WTC11 (cell line): ENCODE measurements around the gene PPP1R2. TPM values are rescaled to one million over a fixed set of nuclear protein-coding genes. Genes with fewer than 3 reads are reported as not detected.
"Not testable (repeated sequence)": the region's sequence is repeated elsewhere in the genome, so short reads cannot be mapped to it uniquely, and the experiment has no call there.

Experiments used
- ATAC-seq: fragments of 200-7000 bp; cut with Tn5 transposase; 2 replicates; pipeline ENCODE4 v1.10.0; 2021; ENCODE audit warnings: mild to moderate bottlenecking, moderate library complexity
- CTCF ChIA-PET: fragments of 300-600 bp; sonication (Branson Sonifier 250); formaldehyde crosslinking; loops from one replicate; lab custom pipeline; 2021; ENCODE audit warnings: antibody characterized with exemption; lab: Charles Lee
- POLR2A ChIA-PET: fragments of 350-600 bp; sonication (Branson Sonifier 250); formaldehyde crosslinking; loops from one replicate; lab custom pipeline; 2021; ENCODE audit warnings: antibody characterized with exemption; lab: Charles Lee
- DNase-seq: peaks from one replicate; pipeline ENCODE4 v3.0.0; 2021; ENCODE audit warnings: low spot score
- H3K27ac Mint-ChIP-seq: 2 replicates; pipeline ENCODE4 v1.8.0; 2021; ENCODE audit warnings: mixed read lengths
- H3K27me3 Mint-ChIP-seq: 2 replicates; pipeline ENCODE4 v1.8.0; 2021; ENCODE audit warnings: low read depth, mild to moderate bottlenecking, moderate library complexity, mixed read lengths
- H3K36me3 Mint-ChIP-seq: 2 replicates; pipeline ENCODE4 v1.8.0; 2021; ENCODE audit warnings: mixed read lengths
- H3K4me1 Mint-ChIP-seq: 2 replicates; pipeline ENCODE4 v1.8.0; 2022; ENCODE audit warnings: mixed read lengths
- H3K4me3 Mint-ChIP-seq: 2 replicates; pipeline ENCODE4 v1.8.0; 2021; ENCODE audit warnings: mild to moderate bottlenecking, moderate library complexity, mixed read lengths
- H3K9me3 Mint-ChIP-seq: 2 replicates; pipeline ENCODE4 v1.8.0; 2021; ENCODE audit warnings: mixed read lengths
- AR ChIP-seq: fragments of 250-450 bp; sonication (Bioruptor Pico); IDR thresholded peaks from 2 replicates; pipeline ENCODE4 v1.9.0; 2021; ENCODE audit warnings: mild to moderate bottlenecking
- ARID4B ChIP-seq: sonication (generic); formaldehyde crosslinking; IDR thresholded peaks from 2 replicates; pipeline ENCODE4 v1.8.0; 2023; ENCODE audit warnings: missing genetic modification reagents, mild to moderate bottlenecking, borderline replicate concordance
- CBFB ChIP-seq: sonication (generic); formaldehyde crosslinking; IDR thresholded peaks from 2 replicates; pipeline ENCODE4 v1.8.1; 2022; ENCODE audit warnings: mild to moderate bottlenecking, low read depth, missing genetic modification reagents
- CTCF ChIP-seq: fragments of 200-600 bp; IDR thresholded peaks from 2 replicates; pipeline ENCODE4 v1.8.0; 2022; ENCODE audit warnings: antibody characterized with exemption
- MXD4 ChIP-seq: fragments of 250-450 bp; sonication (Bioruptor Pico); IDR thresholded peaks from 2 replicates; pipeline ENCODE4 v1.8.0; 2021; ENCODE audit warnings: mild to moderate bottlenecking, moderate library complexity, borderline replicate concordance
- NFATC4 ChIP-seq: fragments of 250-450 bp; sonication (Bioruptor Pico); IDR thresholded peaks from 2 replicates; pipeline ENCODE4 v1.9.0; 2021; ENCODE audit warnings: mild to moderate bottlenecking
- NR3C1 ChIP-seq: sonication (generic); formaldehyde crosslinking; conservative IDR thresholded peaks from 2 replicates; pipeline ENCODE4 v1.8.1; 2023; ENCODE audit warnings: low read depth, mild to moderate bottlenecking, missing genetic modification reagents
- OVOL2 ChIP-seq: fragments of 250-450 bp; sonication (Bioruptor Pico); IDR thresholded peaks from 2 replicates; pipeline ENCODE4 v1.9.0; 2021; ENCODE audit warnings: mild to moderate bottlenecking, borderline replicate concordance
- TEAD4 ChIP-seq: sonication (generic); formaldehyde crosslinking; IDR thresholded peaks from 2 replicates; pipeline ENCODE4 v1.8.0; 2022; ENCODE audit warnings: mild to moderate bottlenecking, missing genetic modification reagents
- ZNF219 ChIP-seq: sonication (generic); formaldehyde crosslinking; IDR thresholded peaks from 2 replicates; pipeline ENCODE4 v1.8.0; 2023; ENCODE audit warnings: missing genetic modification reagents, mild to moderate bottlenecking, borderline replicate concordance
- ZNF263 ChIP-seq: sonication (generic); formaldehyde crosslinking; IDR thresholded peaks from 2 replicates; pipeline ENCODE4 v1.8.1; 2022; ENCODE audit warnings: low read depth, mild to moderate bottlenecking, moderate library complexity, missing genetic modification reagents
- ZNF671 ChIP-seq: fragments of 250-450 bp; sonication (Bioruptor Pico); IDR thresholded peaks from 2 replicates; pipeline ENCODE4 v1.8.0; 2021; ENCODE audit warnings: mild to moderate bottlenecking
- total RNA-seq: library from RNA; stranded (reverse); gene quantifications from 3 replicates; pipeline ENCODE4 v1.2.3, GENCODE V29; 2021
- TF ChIP-seq, protein P1 (sequence below): fragments of 250-450 bp; sonication (Bioruptor Pico); conservative IDR thresholded peaks from 2 replicates; pipeline ENCODE4 v1.9.0; 2021; ENCODE audit warnings: mild to moderate bottlenecking
- TF ChIP-seq, protein P2 (sequence below): sonication (generic); formaldehyde crosslinking; IDR thresholded peaks from 2 replicates; pipeline ENCODE4 v1.8.1; 2023; ENCODE audit warnings: mild to moderate bottlenecking, moderate library complexity, missing genetic modification reagents
- TF ChIP-seq, protein P3 (sequence below): sonication (generic); formaldehyde crosslinking; IDR thresholded peaks from 2 replicates; pipeline ENCODE4 v1.8.1; 2023; ENCODE audit warnings: mild to moderate bottlenecking, missing genetic modification reagents, borderline replicate concordance
- TF ChIP-seq, protein P4 (sequence below): sonication (generic); formaldehyde crosslinking; IDR thresholded peaks from 2 replicates; pipeline ENCODE4 v1.8.1; 2023; ENCODE audit warnings: mild to moderate bottlenecking, missing genetic modification reagents, moderate library complexity

PPP1R2 gene
- total RNA-seq, 1 experiment from 2014 or later: 28.1 TPM

DNA sequence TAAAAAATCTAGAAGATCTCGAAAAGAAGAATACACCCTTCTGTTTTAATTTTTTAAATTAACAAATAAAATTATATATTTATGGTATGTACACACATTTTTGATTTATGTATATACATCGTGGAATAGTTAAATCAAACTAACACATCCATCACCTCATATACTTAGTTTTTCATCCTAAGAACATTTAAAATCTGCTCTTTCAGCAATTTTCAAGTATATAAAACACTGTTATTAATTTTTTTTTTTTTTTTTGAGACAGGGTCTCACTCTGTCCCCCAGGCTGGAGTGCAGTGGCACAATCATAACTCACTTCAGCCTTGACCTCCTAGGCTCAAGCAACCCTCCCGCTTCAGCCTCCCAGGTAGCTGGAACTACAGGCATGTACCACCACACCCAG is 67.5 kb downstream of the PPP1R2 start (continued):
- no peak for TF ChIP-seq ARID4B
- TF ChIP-seq OVOL2: no peak

DNA sequence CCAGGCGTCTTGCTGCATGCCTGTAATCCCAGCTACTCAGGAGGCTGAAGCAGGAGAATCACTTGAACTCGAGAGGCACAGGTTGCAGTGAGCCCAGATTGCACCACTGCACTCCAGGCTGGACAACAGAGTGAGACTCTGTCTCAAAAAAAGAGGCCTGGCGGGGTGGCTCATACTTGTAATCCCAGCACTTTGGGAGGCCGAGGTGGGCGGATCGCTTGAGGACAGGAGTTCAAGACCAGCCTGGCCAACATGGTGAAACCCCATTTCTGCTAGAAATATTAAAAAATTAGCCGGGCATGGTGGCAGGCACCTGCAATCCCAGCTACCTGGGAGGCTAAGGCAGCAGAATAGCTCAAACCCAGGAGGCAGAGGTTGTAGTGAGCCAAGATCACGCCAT is 68.0 kb downstream of the PPP1R2 start:
- H3K36me3 Mint-ChIP-seq, POLR2A ChIA-PET, CTCF ChIA-PET, H3K27me3 Mint-ChIP-seq, H3K4me3 Mint-ChIP-seq, DNase-seq, H3K27ac Mint-ChIP-seq, H3K4me1 Mint-ChIP-seq, ATAC-seq: not testable (repeated sequence)
- peaks cover 12% of the 10 kb centered on the region for H3K9me3 Mint-ChIP-seq

- DNase-seq (no peak), ATAC-seq (no peak)
- Mint-ChIP-seq H3K4me3 (no peak overlapping the region), H3K36me3 (no peaks in the 10 kb centered on the region), H3K27ac (no peak overlapping the region), H3K9me3 (peaks cover 23% of the 10 kb centered on the region), H3K4me1 (peaks cover 2% of the 10 kb centered on the region; the same call in 1 of the 2 replicates), H3K27me3 (no peaks in the 10 kb centered on the region; the same call in 1 of the 2 replicates)
- POLR2A ChIA-PET: no interaction called here
- CTCF ChIA-PET: no interaction called here
- TF ChIP-seq CTCF: no peak
- TF ChIP-seq, protein P1, sequence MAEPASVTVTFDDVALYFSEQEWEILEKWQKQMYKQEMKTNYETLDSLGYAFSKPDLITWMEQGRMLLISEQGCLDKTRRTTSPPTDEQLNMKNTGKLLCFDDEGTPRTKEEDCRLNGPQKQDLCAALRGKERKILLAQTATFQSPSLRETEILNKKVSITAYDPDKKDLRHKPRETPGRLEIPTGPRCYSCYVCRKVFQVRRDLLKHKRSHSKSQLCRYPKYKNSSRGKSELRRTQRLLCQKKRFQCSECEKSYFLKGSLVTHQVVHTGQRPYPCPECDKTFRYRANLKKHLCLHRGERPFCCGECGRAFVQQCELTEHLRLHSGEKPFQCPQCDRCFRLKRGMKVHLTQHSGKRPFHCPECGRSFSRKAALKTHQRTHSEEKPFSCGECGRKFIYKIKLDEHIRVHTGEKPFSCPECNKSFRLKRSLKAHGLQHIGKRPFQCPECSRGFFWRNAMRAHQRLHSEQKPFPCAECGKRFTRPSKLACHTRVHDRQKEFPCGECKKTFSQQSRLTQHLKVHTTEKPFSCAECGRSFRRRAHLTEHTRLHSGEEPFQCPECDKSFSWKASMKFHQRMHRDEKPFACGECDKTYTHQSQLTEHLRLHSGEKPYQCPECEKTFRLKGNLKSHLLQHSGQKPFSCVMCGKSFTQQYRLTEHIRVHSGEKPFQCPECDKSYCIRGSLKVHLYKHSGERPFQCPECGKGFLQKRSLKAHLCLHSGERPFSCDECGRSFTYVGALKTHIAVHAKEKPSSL (CRISPR knock-in tag): no peak
- no peak for TF ChIP-seq NR3C1 (CRISPR knock-in tag)
- TF ChIP-seq CBFB (CRISPR knock-in tag): no peak
- TF ChIP-seq ZNF263: no peak
- TF ChIP-seq, protein P2, sequence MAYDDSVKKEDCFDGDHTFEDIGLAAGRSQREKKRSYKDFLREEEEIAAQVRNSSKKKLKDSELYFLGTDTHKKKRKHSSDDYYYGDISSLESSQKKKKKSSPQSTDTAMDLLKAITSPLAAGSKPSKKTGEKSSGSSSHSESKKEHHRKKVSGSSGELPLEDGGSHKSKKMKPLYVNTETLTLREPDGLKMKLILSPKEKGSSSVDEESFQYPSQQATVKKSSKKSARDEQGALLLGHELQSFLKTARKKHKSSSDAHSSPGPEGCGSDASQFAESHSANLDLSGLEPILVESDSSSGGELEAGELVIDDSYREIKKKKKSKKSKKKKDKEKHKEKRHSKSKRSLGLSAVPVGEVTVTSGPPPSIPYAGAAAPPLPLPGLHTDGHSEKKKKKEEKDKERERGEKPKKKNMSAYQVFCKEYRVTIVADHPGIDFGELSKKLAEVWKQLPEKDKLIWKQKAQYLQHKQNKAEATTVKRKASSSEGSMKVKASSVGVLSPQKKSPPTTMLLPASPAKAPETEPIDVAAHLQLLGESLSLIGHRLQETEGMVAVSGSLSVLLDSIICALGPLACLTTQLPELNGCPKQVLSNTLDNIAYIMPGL: no peak
- no peak for TF ChIP-seq ZNF671 (CRISPR knock-in tag)
- TF ChIP-seq NFATC4 (CRISPR knock-in tag): no peak
- TF ChIP-seq, protein P3, sequence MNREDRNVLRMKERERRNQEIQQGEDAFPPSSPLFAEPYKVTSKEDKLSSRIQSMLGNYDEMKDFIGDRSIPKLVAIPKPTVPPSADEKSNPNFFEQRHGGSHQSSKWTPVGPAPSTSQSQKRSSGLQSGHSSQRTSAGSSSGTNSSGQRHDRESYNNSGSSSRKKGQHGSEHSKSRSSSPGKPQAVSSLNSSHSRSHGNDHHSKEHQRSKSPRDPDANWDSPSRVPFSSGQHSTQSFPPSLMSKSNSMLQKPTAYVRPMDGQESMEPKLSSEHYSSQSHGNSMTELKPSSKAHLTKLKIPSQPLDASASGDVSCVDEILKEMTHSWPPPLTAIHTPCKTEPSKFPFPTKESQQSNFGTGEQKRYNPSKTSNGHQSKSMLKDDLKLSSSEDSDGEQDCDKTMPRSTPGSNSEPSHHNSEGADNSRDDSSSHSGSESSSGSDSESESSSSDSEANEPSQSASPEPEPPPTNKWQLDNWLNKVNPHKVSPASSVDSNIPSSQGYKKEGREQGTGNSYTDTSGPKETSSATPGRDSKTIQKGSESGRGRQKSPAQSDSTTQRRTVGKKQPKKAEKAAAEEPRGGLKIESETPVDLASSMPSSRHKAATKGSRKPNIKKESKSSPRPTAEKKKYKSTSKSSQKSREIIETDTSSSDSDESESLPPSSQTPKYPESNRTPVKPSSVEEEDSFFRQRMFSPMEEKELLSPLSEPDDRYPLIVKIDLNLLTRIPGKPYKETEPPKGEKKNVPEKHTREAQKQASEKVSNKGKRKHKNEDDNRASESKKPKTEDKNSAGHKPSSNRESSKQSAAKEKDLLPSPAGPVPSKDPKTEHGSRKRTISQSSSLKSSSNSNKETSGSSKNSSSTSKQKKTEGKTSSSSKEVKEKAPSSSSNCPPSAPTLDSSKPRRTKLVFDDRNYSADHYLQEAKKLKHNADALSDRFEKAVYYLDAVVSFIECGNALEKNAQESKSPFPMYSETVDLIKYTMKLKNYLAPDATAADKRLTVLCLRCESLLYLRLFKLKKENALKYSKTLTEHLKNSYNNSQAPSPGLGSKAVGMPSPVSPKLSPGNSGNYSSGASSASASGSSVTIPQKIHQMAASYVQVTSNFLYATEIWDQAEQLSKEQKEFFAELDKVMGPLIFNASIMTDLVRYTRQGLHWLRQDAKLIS (CRISPR knock-in tag): no peak
- TF ChIP-seq, protein P4, sequence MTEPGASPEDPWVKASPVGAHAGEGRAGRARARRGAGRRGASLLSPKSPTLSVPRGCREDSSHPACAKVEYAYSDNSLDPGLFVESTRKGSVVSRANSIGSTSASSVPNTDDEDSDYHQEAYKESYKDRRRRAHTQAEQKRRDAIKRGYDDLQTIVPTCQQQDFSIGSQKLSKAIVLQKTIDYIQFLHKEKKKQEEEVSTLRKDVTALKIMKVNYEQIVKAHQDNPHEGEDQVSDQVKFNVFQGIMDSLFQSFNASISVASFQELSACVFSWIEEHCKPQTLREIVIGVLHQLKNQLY (CRISPR knock-in tag): no peak
- TF ChIP-seq ZNF219 (CRISPR knock-in tag): no peak
- TF ChIP-seq TEAD4 (CRISPR knock-in tag): no peak
- no peak for TF ChIP-seq AR (CRISPR knock-in tag)
- TF ChIP-seq MXD4 (CRISPR knock-in tag): no peak
Measured at GRCh38 chr3:195468841-195469240, 74.3 kb downstream of the PPP1R2 start.
